OCI-M1 (cell line): ENCODE measurements around the gene PLD4.
"Not testable (repeated sequence)": the region's sequence is repeated elsewhere in the genome, so short reads cannot be mapped to it uniquely, and the experiment has no call there.

Experiments used
- DNase-seq: peaks from one replicate; lab custom pipeline; 2025; lab: John Stamatoyannopoulos, UW

The PLD4 gene

DNA sequence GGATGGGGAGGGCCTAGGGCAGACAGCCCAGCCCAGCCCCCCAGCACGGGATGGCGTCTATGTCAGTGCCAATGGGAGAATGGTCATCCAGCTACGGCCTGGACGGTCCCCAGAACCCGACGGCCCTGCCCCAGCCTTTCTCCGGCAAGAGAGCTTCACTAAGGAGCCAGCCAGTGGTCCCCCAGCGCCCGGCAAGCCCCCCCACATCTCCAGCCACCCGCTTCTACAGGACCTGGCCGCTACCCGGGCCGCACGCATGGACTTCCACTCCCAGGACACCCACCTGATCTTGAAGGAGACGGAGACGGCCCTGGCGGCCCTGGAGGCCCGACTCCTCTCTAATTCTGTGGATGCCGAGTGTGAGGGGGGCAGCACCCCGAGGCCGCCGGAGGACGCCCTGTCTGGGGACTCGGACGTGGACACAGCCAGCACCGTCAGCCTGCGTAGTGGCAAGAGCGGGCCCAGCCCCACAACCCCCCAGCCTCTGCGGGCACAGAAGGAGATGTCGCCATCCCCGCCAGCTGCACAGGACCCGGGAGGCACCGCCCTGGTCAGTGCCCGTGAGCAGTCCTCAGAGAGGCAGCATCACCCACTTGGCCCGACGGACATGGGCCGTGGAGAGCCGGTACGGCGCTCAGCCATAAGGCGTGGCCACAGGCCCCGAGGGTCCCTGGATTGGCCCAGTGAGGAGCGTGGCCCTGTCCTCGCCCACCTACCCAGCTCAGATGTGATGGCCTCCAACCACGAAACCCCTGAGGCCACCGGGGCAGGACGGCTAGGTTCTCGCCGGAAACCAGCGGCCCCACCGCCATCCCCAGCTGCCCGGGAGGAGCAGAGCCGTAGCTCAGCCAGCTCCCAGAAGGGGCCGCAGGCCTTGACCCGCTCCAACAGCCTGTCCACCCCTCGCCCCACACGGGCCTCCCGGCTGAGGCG is 37.7 kb upstream of the PLD4 start:
- DNase-seq: no peak

DNA sequence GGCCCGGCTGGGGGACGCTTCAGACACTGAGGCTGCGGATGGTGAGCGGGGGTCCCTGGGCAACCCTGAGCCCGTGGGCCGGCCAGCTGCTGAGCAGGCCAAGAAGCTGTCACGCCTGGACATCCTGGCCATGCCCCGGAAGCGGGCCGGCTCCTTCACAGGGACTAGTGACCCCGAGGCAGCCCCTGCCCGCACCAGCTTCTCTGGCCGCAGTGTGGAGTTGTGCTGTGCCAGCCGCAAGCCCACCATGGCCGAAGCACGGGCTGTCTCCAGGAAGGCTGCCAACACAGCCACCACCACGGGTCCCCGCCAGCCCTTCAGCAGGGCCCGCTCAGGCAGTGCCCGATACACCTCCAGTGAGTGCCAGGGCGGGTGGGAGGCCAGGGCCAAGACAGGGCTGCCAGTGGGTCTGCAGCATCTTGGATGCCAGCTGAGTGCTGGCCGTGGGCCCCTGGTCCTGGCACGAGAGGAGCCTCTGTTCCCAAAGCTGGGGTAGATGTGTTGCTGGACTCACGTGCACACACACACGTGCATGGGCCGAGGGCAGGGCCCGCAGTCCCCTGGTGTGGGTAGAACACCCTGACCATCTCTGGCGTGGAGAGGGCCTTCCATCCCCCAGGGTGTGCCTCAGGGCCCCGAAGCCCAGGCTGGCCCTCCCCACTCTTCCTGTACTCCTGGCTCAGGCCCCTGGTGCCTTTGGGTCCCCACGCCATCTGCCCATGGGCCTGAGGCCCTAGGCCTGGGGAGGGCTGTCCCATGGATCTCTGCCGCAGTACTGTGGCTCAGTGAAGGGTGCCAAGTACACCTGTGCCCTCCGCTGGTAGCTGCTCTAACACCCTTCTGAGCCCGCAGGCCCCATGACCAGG is 36.8 kb upstream of the PLD4 start:
- no peak for DNase-seq

DNA sequence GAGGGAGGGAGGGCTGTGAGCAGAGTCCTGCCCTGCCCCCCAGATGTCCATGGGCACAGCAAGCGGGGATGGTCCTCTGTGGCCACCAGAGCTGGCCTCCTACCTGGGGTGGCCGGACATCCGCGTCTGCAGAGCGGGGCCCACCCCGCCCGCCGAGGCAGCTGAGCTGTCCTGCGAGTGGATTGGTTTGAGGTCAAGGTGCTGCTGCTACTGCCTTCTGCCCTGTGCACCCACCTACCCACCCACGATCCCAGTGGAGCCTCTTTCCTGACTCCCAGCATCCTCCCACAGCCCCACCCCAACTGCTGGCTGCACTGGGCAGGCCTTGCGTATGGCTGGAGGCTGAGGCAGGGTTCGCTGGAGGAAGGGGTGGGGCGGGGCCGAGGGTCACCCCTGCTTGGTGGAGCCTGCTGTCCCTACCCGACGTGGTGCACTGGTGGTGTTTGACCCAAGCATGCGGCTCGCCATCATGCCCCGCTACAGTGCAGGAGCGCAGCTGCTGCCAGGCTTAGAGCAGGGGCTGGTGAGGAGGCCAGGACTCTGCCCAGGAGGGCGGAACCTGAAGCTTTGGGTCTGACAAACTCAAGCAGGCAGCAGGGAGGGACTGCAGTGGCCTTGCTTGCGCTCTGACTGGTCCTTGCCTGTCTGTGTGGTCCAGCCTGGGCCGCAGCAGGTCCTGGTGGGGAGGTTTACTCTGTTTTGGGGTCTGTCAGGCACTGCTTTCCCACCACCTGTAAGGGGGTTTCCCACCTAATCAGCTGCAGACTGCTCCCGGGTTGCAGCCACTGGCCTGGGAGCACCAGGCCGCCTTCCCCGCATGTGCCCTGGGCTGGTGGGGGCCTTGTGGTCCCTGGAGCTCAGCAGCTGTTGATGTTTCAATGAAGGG is 35.9 kb upstream of the PLD4 start:
- DNase-seq: no peak

DNA sequence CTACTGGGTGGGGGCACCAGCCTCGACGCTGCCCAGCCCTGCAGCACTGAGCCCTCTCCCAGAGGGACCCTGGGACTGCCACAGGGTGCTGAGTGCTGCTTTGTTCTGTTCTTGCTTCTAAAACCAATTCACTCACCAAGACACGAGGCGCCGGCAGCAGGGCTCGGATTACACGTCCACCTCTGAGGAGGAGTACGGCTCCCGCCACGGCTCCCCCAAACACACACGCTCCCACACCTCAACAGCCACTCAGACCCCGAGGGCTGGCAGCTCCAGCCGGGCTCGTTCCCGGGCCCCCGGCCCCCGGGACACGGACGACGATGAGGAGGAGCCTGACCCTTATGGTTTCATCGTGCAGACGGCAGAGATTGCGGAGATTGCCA is 35.3 kb upstream of the PLD4 start:
- no peak for DNase-seq

DNA sequence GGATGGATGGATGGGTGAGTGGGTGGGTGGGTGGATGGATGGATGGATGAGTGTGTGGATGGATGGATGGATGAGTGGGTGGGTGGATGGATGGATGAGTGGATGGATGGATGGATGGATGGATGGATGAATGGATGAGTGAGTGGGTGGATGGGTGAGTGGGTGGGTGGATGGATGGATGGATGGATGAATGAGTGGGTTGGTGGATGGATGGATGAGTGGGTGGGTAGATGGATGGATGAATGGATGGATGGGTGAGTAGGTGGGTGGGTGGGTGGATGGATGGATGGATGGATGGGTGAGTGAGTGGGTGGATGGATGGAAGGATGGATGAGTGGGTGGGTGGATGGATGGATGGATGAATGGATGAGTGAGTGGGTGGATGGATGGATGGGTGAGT is 34.4 kb upstream of the PLD4 start:
- not testable (repeated sequence) for DNase-seq

DNA sequence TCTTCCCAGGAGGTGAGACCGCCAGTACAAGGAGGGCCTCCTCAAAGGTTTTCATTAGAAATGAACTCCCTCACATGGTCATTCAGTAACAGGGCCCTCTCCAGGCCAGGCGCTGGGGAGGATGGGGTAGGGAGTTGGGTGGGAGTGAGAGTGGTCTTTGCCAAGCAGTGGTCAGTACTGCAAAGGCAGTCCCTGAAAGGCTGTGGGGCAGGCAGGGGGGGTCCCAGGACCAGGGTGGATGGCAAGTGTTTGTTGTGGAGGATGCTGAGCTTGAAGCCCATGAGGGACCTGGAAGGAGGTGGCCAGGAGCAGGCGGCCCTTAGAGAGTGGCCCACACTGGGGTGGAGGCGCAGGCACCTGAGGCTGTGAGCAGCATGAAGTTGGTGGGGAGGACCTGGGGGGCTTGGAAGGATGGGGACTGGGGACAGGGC is 33.5 kb upstream of the PLD4 start:
- DNase-seq: no peak

DNA sequence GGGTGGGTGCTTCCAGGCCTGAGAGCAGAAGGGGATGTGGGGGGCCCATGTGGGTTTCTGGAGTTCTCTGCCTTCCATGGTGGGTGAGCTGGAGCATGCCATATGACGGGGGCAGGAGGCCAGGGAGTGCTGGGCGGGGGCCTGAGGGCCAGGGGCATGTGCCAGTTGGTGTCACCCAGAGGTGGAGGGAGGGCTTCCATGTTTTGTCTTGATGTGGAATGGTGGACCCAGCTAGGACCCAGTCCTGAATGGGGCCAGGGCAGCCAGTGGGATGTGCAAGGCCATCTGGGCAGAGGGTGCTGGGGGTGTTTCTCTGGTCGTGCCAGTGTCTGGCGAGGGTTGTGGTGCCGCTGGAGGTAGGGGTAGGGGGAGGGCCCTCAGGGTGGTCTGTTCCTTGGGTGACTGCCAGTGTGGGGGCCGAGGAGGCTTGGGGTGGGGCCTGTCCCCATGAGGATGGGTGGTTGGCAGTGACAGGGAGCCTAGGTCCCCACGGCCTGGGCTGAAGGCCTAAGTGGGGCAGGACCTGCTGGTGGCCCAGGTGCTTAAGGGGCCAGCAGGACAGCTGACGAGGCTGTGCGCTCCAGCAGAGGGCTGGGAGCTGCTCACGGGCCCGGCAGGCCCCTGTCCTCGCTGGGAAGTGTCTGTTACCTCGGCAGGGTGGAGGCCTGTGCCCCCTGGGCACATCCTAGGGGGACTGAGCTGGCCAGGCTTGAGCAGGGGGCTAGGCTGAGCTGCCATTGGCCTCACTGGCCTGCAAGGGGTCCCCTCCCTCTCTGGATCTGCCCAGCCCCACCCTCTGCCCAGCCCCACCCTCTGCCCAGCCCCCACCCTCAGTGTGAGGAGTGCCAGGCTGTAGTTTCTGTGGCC is 32.8 kb upstream of the PLD4 start:
- no peak for DNase-seq

DNA sequence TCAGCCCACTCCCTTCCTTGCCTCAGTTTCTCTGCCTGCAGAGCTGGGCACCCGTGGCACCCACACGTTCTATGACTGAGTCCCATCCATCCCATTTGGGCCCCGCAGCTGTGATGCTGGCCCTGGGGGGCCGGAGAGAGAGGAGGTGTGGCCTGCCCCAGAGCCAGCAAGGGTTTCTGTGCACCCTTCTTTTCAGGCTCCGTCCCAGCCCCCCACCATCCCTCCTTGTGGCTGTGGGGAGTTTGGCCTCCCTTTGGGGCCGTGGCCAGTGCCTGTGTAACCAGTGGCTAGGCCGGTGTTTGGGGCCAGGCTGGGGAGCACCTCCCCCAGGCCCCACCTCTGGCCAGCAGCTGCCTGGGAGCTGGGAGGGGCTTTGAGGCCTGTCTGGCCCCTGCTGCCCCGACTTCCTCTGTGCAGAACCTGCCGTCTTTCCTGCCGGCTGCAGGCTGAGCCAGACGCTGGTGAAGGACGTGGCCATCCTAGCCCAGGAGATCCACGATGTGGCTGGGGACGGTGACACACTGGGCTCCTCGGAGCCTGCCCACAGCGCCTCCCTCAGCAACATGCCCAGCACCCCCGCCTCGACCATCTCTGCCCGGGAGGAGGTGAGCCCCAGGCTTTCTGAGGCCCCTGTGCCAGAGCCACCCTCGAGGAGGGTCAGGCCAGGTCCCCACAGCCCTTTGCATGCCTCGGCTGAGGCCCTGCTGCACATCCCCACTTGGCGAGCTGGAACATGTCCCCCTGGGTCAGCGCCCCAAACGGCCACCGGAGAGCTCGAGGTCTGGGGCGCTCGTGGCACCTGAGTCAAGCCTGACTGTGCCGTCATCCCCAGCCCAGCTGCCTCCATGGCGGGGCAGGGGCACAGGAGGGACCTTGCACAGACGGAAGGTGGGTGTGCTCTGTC is 31.9 kb upstream of the PLD4 start:
- DNase-seq: no peak

DNA sequence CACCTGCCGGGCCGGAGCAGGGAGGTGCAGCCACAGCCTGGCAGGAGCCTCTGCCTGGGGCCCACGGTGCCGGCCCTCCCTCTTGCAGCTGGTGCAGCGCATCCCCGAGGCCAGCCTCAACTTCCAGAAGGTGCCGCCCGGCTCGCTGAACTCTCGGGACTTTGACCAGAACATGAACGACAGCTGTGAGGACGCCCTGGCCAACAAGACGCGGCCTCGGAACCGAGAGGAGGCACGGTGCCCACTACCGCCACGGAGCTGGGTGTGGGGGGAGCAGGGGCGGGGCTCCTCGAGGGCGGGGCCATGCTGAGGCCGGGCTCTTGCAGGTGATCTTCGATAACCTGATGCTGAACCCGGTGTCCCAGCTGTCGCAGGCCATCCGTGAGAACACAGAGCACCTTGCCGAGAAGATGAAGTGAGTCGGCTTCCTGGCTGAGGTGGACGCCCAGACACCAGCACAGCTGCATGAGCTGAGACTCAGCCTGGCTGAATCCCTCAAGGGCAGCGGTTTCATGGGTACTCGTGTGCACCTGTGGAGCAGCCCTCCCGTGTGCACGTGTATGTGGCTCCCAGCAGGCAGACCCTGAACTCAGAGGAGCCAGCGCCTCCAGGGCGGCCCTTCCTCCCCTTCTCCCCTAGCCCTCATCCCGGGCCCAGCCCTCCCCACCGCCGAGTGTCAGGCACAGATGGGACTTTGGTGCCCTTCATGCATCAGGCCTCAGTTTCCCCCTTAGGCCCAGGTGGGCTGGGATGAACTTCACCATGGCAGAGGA is 31.1 kb upstream of the PLD4 start:
- no peak for DNase-seq

DNA sequence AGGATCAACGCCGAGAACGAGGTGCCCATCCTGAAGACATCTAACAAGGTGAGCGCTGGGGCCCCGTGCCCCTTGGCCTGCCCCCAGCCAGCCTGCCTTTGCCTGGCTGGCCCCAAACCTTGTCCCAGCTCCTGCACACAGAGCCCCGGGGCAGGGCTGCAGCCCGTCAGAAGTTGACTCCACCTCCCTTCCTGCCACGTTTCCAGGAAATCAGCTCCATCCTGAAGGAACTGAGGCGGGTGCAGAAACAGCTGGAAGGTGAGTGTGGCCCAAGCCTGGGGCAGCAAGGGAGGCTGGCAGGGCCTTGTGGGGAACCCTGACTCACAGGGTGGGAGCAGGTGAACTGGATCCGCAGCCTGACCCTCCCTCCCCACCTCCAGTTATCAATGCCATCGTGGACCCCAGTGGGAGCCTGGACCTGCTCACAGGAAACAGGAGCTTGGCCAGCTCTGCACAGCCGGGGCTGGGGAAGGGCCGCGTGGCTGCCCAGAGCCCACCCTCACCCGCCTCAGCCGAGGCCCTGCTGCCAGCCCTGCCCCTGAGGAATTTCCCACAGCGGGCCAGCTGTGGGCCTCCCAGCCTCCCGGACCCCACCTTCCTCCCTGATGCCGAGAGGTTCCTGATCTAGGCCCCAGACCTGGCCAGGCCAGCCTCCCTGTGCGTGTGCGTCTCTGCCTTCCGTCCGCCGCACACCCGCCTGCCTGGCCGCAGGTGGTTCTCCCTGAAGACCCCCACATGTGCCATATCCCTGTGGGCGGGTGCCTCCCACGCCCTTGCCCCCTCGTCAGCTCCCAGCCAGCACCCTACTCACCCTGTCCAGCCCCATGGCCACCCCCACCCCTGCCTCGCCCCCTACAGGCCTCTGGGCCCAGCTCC is 30.1 kb upstream of the PLD4 start:
- no peak for DNase-seq

DNA sequence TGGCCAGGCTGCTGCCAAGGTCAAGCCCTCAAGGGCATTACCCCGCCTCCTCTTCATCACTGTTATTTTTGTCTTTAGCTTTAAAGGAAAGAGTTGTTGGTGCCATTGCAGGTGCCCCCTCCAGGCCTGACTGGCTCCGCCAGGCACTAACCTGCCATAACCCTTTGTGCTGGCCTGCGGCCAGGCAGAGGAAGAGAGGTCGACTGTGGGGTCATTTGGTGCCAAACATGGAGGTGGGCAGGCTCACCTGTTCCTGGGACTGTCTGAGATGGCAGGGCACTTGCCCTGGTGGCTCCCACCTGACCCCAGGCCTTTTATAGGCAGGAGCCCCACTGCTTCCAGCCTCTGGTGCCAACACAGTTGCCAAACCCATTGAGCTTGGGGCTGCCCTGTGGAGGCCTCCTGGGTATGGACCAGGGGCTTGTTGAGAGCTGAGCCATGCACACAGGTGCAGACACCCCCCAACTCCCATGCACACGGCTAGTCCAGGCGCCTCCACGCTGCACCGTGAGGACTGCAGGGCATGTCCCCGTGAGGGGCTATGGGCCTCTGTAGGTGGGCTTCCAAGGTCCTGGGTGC is 29.4 kb upstream of the PLD4 start:
- no peak for DNase-seq

DNA sequence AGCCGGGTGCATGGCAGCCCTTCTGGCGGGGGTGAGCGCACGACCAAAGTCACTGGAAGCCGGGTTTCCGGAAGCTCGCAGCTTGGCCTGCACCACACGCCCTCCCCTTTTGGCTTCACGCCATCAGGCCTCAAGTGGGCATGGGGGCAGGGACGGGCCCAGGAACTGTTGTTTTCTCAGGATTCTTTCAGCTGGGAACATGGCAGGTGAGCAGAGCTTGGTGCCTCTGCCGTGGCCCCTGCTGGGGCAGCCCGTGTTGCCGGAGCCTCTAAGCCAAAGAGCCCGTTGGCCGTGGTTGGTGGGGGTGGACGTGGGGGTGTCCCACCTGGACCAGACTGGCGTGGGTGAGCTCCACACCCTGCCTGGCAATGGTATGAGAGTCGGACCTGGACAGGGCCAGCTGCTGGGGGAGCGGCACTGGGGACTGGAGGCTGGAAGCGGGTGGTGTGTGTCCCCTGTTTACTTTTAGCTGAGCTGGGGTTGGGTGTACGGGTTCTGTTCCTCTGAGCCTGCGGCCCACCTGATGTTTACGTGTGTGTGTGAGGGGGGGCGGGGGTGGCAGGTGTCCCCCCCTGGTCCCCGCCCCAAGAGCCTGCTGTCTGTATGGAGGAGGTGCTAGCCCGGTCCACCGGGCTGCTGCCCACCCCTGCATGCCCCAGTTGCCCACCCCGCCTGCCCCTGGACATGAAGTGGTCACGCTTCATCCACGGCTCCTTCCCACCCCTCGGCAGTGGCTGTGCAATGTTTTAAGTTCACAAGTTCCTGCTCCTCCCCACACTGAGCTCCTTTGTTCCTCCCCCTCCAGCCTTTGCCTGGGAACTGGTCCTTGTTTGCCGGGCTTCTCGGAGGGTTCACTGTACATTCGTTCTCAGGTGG is 28.7 kb upstream of the PLD4 start:
- peak; percentile 6 for DNase-seq

DNA sequence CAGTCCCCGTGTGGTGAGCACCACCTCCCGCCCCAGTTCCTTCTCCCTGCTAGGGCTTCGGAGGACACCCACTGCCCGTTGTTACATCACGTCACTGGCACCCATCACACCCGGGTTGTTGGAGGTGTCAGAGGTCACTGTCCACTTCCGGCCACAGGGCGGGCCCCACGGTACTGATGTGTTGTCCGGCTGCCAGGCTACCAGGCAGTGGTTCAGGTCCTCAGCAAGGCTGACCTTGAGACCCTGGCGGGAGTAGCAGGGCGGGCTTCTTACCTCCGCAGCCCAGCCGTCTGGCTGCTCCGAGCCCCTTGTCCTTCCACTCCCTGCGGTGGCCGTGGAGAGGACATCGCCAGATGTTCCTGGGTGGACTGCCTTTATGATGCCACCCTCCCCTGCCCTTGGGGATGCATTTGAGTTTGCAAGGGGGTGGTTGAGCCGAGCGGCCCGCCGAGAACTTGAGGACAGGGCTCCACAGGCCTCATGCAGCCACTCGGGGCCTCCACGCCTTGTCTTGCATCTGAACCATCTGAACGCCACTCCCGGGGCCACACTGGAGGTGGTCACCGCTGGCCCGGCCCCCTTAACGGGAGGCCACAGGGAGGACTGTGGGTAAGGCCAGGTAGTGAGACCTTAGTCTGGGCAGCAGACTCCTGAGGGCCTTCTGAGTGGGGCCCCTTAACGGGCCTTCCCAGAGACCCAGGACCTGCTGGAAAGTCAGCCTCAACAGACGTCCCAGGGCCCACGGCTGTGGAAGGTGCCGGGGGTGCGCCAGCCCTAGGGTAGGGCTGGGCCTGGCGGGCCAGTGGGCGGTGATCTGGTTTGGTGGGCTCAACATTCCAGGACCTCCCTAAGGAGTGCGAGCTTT is 27.1 kb upstream of the PLD4 start:
- no peak for DNase-seq

DNA sequence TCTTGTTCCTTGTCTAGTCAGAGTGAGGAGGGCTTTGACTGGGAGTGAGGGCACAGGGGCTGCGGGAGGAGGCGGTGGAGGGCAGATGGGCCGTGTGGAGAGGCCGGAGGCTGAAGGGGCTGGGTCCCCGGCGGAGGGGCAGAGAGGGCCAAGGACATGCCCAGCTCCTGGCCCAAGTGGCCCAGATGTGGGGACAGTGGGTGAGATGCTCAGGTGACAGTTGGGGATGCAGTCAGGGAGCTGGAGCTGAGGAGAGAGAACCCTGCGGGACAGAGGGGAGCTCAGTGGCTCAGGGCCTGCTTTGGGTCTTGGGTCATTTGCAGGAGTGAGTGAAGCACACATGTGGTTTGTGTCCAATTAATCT is 26.5 kb upstream of the PLD4 start:
- DNase-seq: no peak

DNA sequence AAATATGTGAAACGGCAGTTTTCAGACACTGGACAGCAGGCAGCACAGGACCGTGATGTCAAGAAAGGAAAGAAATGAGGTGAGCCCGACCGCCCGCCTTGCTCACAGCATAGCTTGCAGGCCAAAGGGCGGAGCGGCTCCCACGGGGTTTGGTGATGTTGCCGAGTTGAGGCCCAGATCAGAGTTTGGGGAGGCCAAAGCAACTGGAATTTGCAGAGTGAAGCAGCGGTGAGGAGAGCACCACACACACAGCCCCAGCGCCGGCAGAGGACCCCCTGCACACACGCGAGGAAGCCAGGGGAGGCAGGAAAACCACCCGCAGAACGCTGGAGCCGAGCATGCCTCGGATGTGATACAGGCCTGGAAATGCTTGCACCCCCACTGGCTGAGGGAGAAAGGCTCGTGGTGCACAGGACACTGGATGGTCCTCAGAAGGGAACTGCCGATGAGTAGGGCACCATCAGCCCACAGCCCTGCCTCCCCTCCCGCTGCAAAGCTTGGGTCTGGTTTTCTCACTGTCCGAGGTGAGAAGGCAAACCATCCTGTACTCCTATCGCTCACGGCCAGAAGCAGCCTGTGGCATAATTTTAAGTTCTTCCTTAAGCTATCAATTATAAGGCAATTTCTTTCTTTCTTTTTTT is 25.7 kb upstream of the PLD4 start:
- DNase-seq: no peak
